HK-2 (cell line): Measurements from ENCODE around the gene CHAMP1.

ENCODE experiments used
- DNase-seq: peaks from one replicate; pipeline ENCODE4 v3.0.0-alpha.2; 2018; ENCODE audit not compliant: unreplicated experiment

CHAMP1 gene, protein sequence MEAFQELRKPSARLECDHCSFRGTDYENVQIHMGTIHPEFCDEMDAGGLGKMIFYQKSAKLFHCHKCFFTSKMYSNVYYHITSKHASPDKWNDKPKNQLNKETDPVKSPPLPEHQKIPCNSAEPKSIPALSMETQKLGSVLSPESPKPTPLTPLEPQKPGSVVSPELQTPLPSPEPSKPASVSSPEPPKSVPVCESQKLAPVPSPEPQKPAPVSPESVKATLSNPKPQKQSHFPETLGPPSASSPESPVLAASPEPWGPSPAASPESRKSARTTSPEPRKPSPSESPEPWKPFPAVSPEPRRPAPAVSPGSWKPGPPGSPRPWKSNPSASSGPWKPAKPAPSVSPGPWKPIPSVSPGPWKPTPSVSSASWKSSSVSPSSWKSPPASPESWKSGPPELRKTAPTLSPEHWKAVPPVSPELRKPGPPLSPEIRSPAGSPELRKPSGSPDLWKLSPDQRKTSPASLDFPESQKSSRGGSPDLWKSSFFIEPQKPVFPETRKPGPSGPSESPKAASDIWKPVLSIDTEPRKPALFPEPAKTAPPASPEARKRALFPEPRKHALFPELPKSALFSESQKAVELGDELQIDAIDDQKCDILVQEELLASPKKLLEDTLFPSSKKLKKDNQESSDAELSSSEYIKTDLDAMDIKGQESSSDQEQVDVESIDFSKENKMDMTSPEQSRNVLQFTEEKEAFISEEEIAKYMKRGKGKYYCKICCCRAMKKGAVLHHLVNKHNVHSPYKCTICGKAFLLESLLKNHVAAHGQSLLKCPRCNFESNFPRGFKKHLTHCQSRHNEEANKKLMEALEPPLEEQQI

DNA sequence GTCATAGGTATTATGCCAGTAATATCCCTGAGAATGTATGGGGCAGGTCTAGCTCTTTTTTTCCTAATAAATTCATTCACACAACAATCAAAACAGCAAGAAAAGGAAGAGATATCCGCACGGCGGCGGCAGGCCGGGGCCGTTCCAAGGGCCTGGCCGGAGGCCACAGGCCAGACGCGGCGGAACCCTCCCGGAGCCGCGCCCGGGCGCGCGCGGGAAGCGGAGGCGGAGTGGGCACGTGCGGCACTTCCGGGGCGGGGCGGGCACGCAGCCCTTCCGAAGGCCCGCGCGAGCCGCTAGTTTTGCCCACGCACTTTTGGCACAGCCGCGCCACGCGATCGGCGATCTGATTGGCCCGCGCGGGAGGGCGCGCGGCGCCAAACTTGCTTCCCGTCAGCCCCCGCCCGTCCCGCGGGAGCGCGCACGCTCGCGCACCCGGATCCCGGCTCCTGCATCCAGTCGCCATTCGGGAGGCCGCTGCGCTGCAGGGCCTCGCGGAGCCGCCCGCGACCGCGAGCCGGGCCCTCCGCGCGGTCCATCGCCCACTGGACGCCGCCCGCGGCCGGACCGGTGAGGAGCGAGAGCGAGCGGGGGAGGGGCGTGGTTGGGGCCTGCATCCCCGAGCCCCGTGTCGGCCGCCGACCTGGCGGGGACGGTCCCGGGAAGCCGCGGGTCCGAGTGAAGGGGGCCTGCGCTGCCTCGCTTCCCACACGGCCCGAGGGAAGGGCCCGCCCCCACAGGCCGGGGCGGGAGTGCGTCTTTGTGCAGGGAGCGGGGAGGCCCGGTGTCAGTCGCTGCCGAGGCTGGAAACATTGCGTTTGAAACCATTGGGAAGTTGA lies at the start of gene CHAMP1:
TSS of gene CHAMP1 (plus strand) at position 430 of the 839 bp plus-strand sequence. CDS start 9,340 bp downstream, outside the sequence.
- peak; percentile 91 for DNase-seq

DNA sequence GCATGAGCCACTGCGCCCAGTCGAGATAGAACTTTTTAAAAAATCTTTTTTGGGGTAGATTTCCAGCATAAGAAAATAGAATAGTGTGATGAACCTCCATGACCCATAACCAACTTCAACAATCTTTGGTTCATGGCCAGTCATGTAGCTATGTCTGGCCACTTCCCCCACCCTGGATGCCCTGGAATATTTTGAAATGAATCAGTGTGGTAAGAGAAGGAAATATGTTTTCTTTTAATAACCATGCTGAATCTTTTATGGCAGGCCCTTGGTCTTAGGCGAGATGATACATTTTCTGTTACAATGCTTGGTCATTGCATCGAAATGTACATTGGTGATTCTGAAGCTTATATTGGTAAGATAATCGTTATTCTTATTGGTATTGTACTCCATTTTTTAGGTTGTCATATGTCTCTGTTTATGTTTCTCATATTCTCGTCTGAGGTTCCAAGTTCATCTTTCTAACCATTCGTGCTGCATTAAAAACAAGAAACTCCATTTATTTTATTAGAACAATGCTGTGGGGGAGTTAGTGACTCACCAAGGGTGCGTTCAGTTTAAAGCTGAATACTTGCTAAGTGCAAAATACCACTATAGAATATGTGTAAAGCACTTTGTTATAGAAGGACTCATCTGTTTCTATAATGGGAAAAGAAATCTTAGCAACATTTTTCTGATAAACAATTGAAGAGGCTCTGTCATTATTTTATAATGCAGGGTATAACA lies 49.3 kb upstream of the CHAMP1 start:
- DNase-seq = no peak

- DNase-seq = no peak
Observed at GRCh38 chr13:114266241-114266640, 48.1 kb upstream of the CHAMP1 start.

GRCh38 chr13:114268344-114269280 lies 45.7 kb upstream of the CHAMP1 start:
- no peak for DNase-seq

- DNase-seq = no peak
Observed at GRCh38 chr13:114269281-114269770, 45.0 kb upstream of the CHAMP1 start.

GRCh38 chr13:114272977-114273376 lies 41.3 kb upstream of the CHAMP1 start:
- no peak for DNase-seq

- DNase-seq = no peak
Observed at GRCh38 chr13:114275304-114275703, 39.0 kb upstream of the CHAMP1 start.

- no peak for DNase-seq
Observed at GRCh38 chr13:114279146-114279545, 35.2 kb upstream of the CHAMP1 start.

GRCh38 chr13:114279758-114280355 lies 34.4 kb upstream of the CHAMP1 start:
- no peak for DNase-seq

- DNase-seq = peak; percentile 91
Observed at GRCh38 chr13:114281351-114282040, 32.8 kb upstream of the CHAMP1 start, which contains the start of gene UPF3A. UPF3A (plus strand) TSS chr13:114281601; CDS start chr13:114281640, 39 bp downstream.

GRCh38 chr13:114282041-114282670 lies 32.1 kb upstream of the CHAMP1 start:
- DNase-seq = no peak

DNA sequence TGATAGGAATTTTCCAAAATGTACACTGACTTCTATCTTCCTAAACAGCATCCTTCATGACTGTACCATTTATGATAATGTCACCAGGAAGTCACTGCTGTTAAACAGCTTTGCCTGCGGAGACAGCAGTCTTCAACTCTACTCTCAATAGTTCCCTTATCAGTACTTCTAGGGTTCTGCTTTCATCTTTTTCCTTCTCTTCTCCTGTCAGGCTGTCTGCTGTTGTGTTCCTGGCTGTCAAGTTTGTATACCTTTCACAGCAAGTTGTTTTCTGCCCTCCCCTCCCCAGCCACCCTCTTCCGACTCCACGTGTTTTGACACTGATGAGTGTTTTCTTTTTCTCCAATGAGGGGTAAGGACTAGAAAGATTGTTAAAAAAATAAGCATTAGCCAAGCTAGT lies 30.7 kb upstream of the CHAMP1 start:
- no peak for DNase-seq

- no peak for DNase-seq
Observed at GRCh38 chr13:114284680-114285079, 29.6 kb upstream of the CHAMP1 start.

DNA sequence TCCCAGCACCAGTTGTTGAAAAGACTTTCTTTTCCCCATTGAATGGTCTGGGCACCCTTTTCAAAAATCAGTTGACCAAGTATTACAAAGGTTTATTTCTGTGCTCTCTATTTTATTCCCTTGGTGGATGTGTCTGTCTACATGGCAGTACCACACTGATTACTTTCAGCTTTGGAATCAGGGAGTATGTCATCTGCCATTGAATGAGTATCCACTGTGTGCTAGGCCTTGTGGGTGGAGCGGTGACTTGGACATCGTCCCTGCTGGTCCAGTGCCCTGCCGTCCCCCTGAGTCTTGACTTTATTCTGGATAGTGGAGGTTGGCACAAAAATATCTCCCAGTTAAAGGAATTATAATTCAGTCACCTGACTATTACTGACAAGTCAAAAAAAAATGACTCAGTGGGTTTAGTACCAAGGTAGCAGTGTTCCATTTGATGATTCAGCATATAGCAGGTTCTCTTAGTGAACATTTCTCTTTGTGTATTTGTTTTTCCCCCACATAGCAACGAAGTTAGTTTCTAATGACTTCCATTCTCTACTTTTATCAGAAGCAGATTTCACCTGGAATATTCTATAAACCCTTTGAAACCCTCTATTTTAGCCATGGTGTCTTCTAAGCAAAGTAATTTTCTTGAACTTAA lies 29.0 kb upstream of the CHAMP1 start:
- DNase-seq = no peak

GRCh38 chr13:114286808-114287207 lies 27.5 kb upstream of the CHAMP1 start:
- peak; percentile 39 for DNase-seq

DNA sequence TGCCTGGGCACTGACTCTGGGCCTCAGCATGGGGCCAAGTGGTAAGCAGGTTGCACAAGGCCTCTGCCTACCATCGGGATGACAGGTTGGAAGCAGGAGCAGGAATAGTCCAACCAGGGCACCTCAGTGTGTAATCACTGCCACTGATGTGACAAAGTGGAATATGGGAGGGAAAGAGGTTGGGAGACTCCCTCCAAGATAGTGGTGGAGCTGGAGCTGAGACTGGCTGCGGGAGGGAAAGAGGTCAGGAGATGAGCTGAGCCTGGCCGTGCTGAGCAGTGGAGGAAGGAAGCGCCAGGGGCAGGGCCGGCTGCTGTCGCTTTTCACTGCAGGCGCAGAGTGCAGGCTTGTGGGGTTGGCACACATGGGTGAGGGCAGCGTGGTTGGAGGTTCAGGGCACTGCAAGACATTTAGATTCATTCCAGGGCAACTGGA lies 26.1 kb upstream of the CHAMP1 start:
- DNase-seq = no peak

- no peak for DNase-seq
Observed at GRCh38 chr13:114296448-114296847, 17.9 kb upstream of the CHAMP1 start.

GRCh38 chr13:114296902-114297301 lies 17.4 kb upstream of the CHAMP1 start:
- no peak for DNase-seq
